Tibial artery (tissue), 4 donors: Measurements from ENCODE around the gene SYNPR.

Experiments used
- DNase-seq, 2 donors: peaks; one replicate each; pipeline ENCODE4 v3.0.0-alpha.2; 2019
- H3K27ac ChIP-seq, 2 donors: fragments of 200-600 bp; sonication (generic) in 1 of 2; 1 replicate in 1 of 2; 2 replicates in 1 of 2; pipeline ENCODE4 v1.5.1; 2018 to 2019; ENCODE audit warnings: mild to moderate bottlenecking in 1 of 2
- H3K27me3 ChIP-seq, 2 donors: fragments of 200-600 bp; sonication (generic) in 1 of 2; one replicate each; pipeline versions ENCODE4 v1.5.1 to v1.6.0; 2016 to 2019
- H3K36me3 ChIP-seq, 3 donors: fragments of 200-600 bp; sonication (generic) in 2 of 3; one replicate each; pipeline ENCODE4 v1.5.1; 2016 to 2019; ENCODE audit warnings: mild to moderate bottlenecking in 2 of 3
- H3K4me1 ChIP-seq, 4 donors: fragments of 200-600 bp; sonication (generic) in 2 of 4; 1 replicate in 3 of 4; 2 replicates in 1 of 4; pipeline ENCODE4 v1.5.1; 2016 to 2019
- H3K4me3 ChIP-seq, 2 donors: fragments of 200-600 bp; sonication (generic) in 1 of 2; 1 replicate in 1 of 2; 2 replicates in 1 of 2; pipeline ENCODE4 v1.5.1; 2018 to 2019; ENCODE audit warnings: mild to moderate bottlenecking in 2 of 2
- H3K9me3 ChIP-seq, 3 donors: fragments of 200-600 bp; sonication (generic) in 1 of 3; one replicate each; pipeline ENCODE4 v1.5.1; 2016 to 2019
- intact Hi-C: fragments of 100-400 bp; cut with DNase I; formaldehyde crosslinking; loops from one replicate; pipeline ENCODE4 v1.15.0; 2023; ENCODE audit warnings: low total_unique reads
- TF ChIP-seq, protein P1 (sequence below), 2 experiments: fragments of 200-600 bp in 1 of 2; fragments of 450-650 bp in 1 of 2; IDR thresholded peaks; one replicate each; pipeline ENCODE4 v1.5.1; 2017 to 2019; ENCODE audit warnings: antibody characterized with exemption in 2 of 2, mild to moderate bottlenecking in 1 of 2, moderate library complexity in 1 of 2

The SYNPR gene

DNA sequence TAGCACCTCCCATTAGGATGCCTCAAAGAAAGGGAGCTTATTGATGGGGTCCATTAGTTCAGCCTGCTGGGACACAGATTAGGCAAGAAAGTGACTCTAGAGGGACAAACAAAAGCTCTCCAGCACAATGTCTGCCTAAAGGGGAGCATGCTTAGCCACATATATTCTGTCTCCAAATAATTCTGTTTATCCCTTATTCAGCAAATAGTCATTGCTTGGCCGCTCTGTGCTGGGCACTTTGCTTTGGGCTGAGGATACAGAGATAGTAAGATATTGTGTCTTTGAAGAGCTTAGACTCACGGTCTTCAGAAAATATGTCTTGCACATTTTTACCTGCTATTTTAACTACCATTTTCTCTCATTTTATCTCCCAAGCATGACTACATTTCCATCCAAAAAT is 159.8 kb downstream of the SYNPR start:
- no peaks in the 10 kb centered on the region for H3K4me1 ChIP-seq
- no peaks in the 10 kb centered on the region for H3K27me3 ChIP-seq
- intact Hi-C loops, result no loop called here
- H3K9me3 ChIP-seq, result no peaks in the 10 kb centered on the region
- H3K4me3 ChIP-seq, result no peak overlapping the region
- TF ChIP-seq, protein P1, sequence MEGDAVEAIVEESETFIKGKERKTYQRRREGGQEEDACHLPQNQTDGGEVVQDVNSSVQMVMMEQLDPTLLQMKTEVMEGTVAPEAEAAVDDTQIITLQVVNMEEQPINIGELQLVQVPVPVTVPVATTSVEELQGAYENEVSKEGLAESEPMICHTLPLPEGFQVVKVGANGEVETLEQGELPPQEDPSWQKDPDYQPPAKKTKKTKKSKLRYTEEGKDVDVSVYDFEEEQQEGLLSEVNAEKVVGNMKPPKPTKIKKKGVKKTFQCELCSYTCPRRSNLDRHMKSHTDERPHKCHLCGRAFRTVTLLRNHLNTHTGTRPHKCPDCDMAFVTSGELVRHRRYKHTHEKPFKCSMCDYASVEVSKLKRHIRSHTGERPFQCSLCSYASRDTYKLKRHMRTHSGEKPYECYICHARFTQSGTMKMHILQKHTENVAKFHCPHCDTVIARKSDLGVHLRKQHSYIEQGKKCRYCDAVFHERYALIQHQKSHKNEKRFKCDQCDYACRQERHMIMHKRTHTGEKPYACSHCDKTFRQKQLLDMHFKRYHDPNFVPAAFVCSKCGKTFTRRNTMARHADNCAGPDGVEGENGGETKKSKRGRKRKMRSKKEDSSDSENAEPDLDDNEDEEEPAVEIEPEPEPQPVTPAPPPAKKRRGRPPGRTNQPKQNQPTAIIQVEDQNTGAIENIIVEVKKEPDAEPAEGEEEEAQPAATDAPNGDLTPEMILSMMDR (IDR thresholded peaks at IDR 0.05), result no peak
- H3K36me3 ChIP-seq, result no peaks in the 10 kb centered on the region
- DNase-seq, result no peak
- no peak overlapping the region for H3K27ac ChIP-seq

DNA sequence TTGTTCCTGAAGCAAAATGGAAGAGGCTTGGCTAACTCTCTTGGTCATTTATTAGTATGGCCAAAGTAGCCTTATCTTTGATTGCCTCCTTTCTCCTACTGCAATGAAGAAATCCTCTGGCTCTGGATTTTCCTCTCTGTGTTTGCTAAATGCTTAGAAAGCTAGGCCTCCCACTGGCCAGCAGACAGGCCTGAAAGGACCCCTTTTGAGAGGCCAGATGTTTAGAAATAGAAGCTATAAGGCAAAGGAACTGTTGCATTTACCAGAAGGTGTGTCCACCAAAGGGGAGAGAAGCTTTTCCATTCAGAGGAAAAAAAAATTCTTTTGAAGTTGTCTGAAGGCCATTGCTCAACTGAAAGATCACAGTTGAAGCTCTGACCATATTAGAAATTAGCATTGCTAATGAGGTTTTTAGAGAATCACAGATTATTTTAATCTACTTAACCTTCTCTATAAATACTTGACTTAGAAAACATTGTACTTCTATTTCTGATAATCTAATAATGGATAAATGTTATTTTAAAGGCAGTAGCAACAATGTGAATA is 160.8 kb downstream of the SYNPR start:
- no peak overlapping the region for H3K4me3 ChIP-seq
- H3K9me3 ChIP-seq, result no peaks in the 10 kb centered on the region
- DNase-seq, result no peak
- H3K36me3 ChIP-seq, result no peaks in the 10 kb centered on the region
- H3K27ac ChIP-seq, result no peak overlapping the region
- intact Hi-C loops, result no loop called here
- TF ChIP-seq, protein P1 (IDR thresholded peaks at IDR 0.05), result no peak
- no peaks in the 10 kb centered on the region for H3K27me3 ChIP-seq
- H3K4me1 ChIP-seq, result no peaks in the 10 kb centered on the region

DNA sequence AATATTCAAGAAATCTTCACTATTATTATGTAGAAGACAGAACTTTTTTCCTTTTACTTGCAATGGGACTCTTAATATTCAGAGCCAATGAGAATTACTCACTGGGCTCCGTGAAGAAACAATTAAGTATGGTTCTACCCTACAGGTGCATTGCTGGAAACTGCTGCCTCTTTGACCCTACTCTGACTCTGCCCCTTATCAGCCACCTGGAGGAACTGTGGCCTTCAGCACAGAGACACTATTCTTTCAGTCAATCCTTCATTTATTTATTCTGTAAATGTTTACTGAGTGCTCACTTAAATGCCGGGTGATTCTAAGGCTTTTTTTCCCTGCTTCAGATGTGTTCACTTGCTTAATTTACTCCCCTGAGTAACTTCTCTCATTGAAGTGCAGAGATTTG is 163.2 kb downstream of the SYNPR start:
- no peaks in the 10 kb centered on the region for H3K36me3 ChIP-seq
- H3K4me1 ChIP-seq, result no peaks in the 10 kb centered on the region
- intact Hi-C loops, result no loop called here
- TF ChIP-seq, protein P1 (IDR thresholded peaks at IDR 0.05), result no peak
- no peak overlapping the region for H3K27ac ChIP-seq
- H3K4me3 ChIP-seq, result no peak overlapping the region
- no peaks in the 10 kb centered on the region for H3K27me3 ChIP-seq
- no peak for DNase-seq
- H3K9me3 ChIP-seq, result no peaks in the 10 kb centered on the region

DNA sequence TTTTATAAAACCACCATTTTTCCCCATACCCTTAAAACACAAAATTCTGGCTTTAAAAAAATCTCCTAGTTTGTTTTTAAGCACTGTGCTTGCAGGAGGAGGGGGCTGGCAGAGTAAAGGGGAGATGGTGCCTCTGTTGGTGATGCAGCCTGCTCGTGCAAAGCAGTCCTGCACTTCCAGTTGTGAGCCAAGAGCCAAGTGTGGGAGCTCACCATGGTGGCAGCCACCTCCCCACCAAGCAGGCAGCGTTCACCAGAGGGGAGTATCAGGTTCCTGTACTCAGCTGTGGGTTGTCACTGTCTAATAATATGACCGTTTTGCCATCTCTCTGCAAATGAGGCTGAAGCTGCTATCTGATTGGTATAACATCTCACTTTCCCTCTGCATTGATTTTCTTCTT is 164.8 kb downstream of the SYNPR start:
- Histone ChIP-seq H3K27me3 (no peaks in the 10 kb centered on the region), H3K4me3 (no peak overlapping the region), H3K27ac (no peak overlapping the region), H3K4me1 (no peaks in the 10 kb centered on the region), H3K9me3 (no peaks in the 10 kb centered on the region), H3K36me3 (no peaks in the 10 kb centered on the region)
- intact Hi-C loops, result no loop called here
- TF ChIP-seq, protein P1 (IDR thresholded peaks at IDR 0.05), result no peak
- no peak for DNase-seq

DNA sequence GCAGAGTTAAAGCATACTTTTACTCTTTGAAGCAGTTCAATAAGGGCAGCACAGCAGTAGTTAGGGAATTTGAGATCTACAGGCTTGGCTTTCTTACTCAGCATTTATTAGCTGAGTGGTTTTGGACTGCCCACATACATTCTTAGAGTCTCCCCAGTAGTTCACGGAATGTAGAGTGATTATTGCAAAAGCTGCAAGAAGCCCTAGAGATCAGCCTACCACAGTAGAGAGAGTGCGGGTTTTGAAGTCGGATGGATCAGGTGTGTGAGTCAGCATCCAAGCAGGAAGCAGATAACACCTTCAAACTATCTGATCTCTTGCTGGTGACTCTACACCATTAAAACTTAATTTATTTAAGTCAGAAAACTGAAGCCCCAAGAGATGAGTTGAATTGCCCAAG is 171.9 kb downstream of the SYNPR start:
- no peaks in the 10 kb centered on the region for H3K4me1 ChIP-seq
- no peaks in the 10 kb centered on the region for H3K36me3 ChIP-seq
- no peak for DNase-seq
- TF ChIP-seq, protein P1 (IDR thresholded peaks at IDR 0.05), result no peak
- intact Hi-C loops, result no loop called here
- no peak overlapping the region for H3K27ac ChIP-seq
- no peaks in the 10 kb centered on the region for H3K9me3 ChIP-seq
- H3K4me3 ChIP-seq, result no peak overlapping the region
- H3K27me3 ChIP-seq, result no peaks in the 10 kb centered on the region
